Thyroid gland (tissue), 4 donors: ENCODE measurements around the gene LYRM4. TPM values are rescaled to one million over a fixed set of nuclear protein-coding genes. Genes with fewer than 3 reads are reported as not detected.
A peak's percentile ranks its signal among the peaks of the same experiment; 100 is the strongest.

Experiments
- DNase-seq, 2 donors: peaks; one replicate each; pipeline ENCODE4 v3.0.0-alpha.2; 2019
- H3K27ac ChIP-seq, 3 donors: fragments of 200-600 bp; sonication (generic); 1 replicate in 2 of 3; 2 replicates in 1 of 3; pipeline ENCODE4 v1.5.1; 2016 to 2019; ENCODE audit warnings: mild to moderate bottlenecking in 1 of 3, moderate library complexity in 1 of 3
- H3K27me3 ChIP-seq: fragments of 200-600 bp; sonication (generic); one replicate; pipeline ENCODE4 v1.5.1; 2019
- H3K36me3 ChIP-seq, 2 donors: fragments of 200-600 bp; sonication (generic); one replicate each; pipeline ENCODE4 v1.5.1; 2016 to 2019
- H3K4me1 ChIP-seq, 2 donors: fragments of 200-600 bp; sonication (generic); one replicate each; pipeline ENCODE4 v1.5.1; 2017 to 2019
- H3K4me3 ChIP-seq, 3 donors: fragments of 200-600 bp; sonication (generic); replicated peaks in 1 of 3; 1 replicate in 2 of 3; 2 replicates in 1 of 3; pipeline ENCODE4 v1.5.1; 2016; ENCODE audit warnings: mild to moderate bottlenecking in 1 of 3
- H3K9me3 ChIP-seq: fragments of 200-600 bp; sonication (generic); one replicate; pipeline ENCODE4 v1.5.1; 2017
- CTCF ChIP-seq, 6 experiments: fragments of 200-600 bp in 3 of 6; fragments of 450-650 bp in 3 of 6; sonication (generic) in 3 of 6; IDR thresholded peaks; one replicate each; pipeline ENCODE4 v1.5.1; 2016 to 2019; ENCODE audit warnings: antibody characterized with exemption in 6 of 6, mild to moderate bottlenecking in 2 of 6, inconsistent platforms in 1 of 6, moderate library complexity in 1 of 6
- POLR2A ChIP-seq, 2 donors: fragments of 450-650 bp; IDR thresholded peaks; one replicate each; pipeline ENCODE4 v1.6.1; 2017; ENCODE audit warnings: antibody characterized with exemption in 2 of 2, mild to moderate bottlenecking in 2 of 2, moderate library complexity in 1 of 2
- WGBS, 2 donors: methylation state at CpG; one replicate each; pipeline ENCODE4 v1.1.5; 2017; 5-methylcytosine and 5-hydroxymethylcytosine counted together
- intact Hi-C: fragments of 100-400 bp; cut with DNase I; formaldehyde crosslinking; loops from one replicate; pipeline ENCODE4 v1.15.1; 2023
- total RNA-seq, 4 donors: library from RNA; depleted of rRNA; stranded (reverse); fragments of >200 nt; gene quantifications; one replicate each; pipeline ENCODE4 v1.2.3, GENCODE V29; 2016

Gene LYRM4
- total RNA-seq, 4 donors from 2014 or later, result 26.7 to 32.2 (median 29.5) TPM

GRCh38 chr6:5149891-5150290, 110.9 kb downstream of the LYRM4 start:
- no peak overlapping the region for H3K4me3 ChIP-seq
- TF ChIP-seq CTCF (IDR thresholded peaks at IDR 0.05) (no peak), POLR2A (IDR thresholded peaks at IDR 0.05) (no peak)
- intact Hi-C loops, result loop anchor here (10.0 kb wide), 3 partner anchors 65 to 1395 kb away; no protein-coding TSS in a partner anchor
- DNase-seq, result no peak
- no peaks in the 10 kb centered on the region for H3K27me3 ChIP-seq
- H3K27ac ChIP-seq, result no peak overlapping the region
- WGBS, 2 donors, result 93 to 94% methylated on average over 6 of the region's 6 CpGs
- H3K9me3 ChIP-seq, result no peaks in the 10 kb centered on the region
- H3K4me1 ChIP-seq, result no peaks in the 10 kb centered on the region
- H3K36me3 ChIP-seq, result no peaks in the 10 kb centered on the region

- Histone ChIP-seq H3K4me3 (no peak overlapping the region), H3K27me3 (no peaks in the 10 kb centered on the region), H3K9me3 (no peaks in the 10 kb centered on the region), H3K36me3 (no peaks in the 10 kb centered on the region), H3K4me1 (no peaks in the 10 kb centered on the region), H3K27ac (no peak overlapping the region)
- intact Hi-C loops, result loop anchor here (10.0 kb wide), 3 partner anchors 66 to 1396 kb away; no protein-coding TSS in a partner anchor
- TF ChIP-seq CTCF (IDR thresholded peaks at IDR 0.05) (no peak), POLR2A (IDR thresholded peaks at IDR 0.05) (no peak)
- no peak for DNase-seq
- WGBS, 2 donors, result 89 to 92% methylated on average over 6 of the region's 6 CpGs
These were observed 111.5 kb downstream of the LYRM4 start for GRCh38 chr6:5149159-5149704.

GRCh38 chr6:5146398-5146797, 114.4 kb downstream of the LYRM4 start:
- Histone ChIP-seq H3K9me3 (no peaks in the 10 kb centered on the region), H3K4me3 (no peak overlapping the region), H3K4me1 (peaks cover 0 to 4% of the 10 kb centered on the region in 2 donors), H3K27me3 (no peaks in the 10 kb centered on the region), H3K27ac (no peak overlapping the region), H3K36me3 (no peaks in the 10 kb centered on the region)
- WGBS, 2 donors, result 89 to 90% methylated on average over 4 of the region's 4 CpGs
- DNase-seq, result no peak
- intact Hi-C loops, result loop anchor here (10.0 kb wide), 3 partner anchors 68 to 1398 kb away; no protein-coding TSS in a partner anchor
- TF ChIP-seq CTCF (IDR thresholded peaks at IDR 0.05) (no peak), POLR2A (IDR thresholded peaks at IDR 0.05) (no peak)

GRCh38 chr6:5143634-5144311, 117.0 kb downstream of the LYRM4 start:
- Histone ChIP-seq H3K27me3 (no peaks in the 10 kb centered on the region), H3K4me3 (no peak overlapping the region), H3K9me3 (no peaks in the 10 kb centered on the region), H3K36me3 (no peaks in the 10 kb centered on the region), H3K4me1 (peaks cover 11 to 25% of the 10 kb centered on the region in 2 donors), H3K27ac (no peak overlapping the region)
- 31 to 43% methylated on average over 7 to 9 of the region's 9 CpGs for WGBS, 2 donors
- peak; percentile 80 to 92 (median 90) for TF ChIP-seq CTCF (IDR thresholded peaks at IDR 0.05)
- TF ChIP-seq POLR2A (IDR thresholded peaks at IDR 0.05), result no peak
- peak; percentile 91 to 92 for DNase-seq
- intact Hi-C loops, result loop anchor here (5.0 to 10.0 kb wide), 4 partner anchors 71 to 1401 kb away; no protein-coding TSS in a partner anchor

- Histone ChIP-seq H3K36me3 (no peaks in the 10 kb centered on the region), H3K27ac (no peak overlapping the region), H3K4me1 (peaks cover 11 to 25% of the 10 kb centered on the region in 2 donors), H3K9me3 (no peaks in the 10 kb centered on the region), H3K27me3 (no peaks in the 10 kb centered on the region), H3K4me3 (no peak overlapping the region)
- intact Hi-C loops, result loop anchor here (5.0 to 10.0 kb wide), 4 partner anchors 72 to 1402 kb away; no protein-coding TSS in a partner anchor
- WGBS, 2 donors, result 90% methylated on average over 11 of the region's 11 CpGs
- TF ChIP-seq CTCF (IDR thresholded peaks at IDR 0.05), result no peak
- no peak for TF ChIP-seq POLR2A (IDR thresholded peaks at IDR 0.05)
- no peak for DNase-seq
These were observed 117.8 kb downstream of the LYRM4 start for GRCh38 chr6:5142915-5143314.
